GM19023 (cell line): ENCODE results near the gene PCDHGA5.
"Not testable (repeated sequence)": the region's sequence is repeated elsewhere in the genome, so short reads cannot be mapped to it uniquely, and the experiment has no call there.

Experiments
- ATAC-seq: cut with Tn5 transposase; IDR thresholded peaks from one replicate; pipeline ENCODE4 v1.9.1; 2021; ENCODE audit warnings: mild to moderate bottlenecking, moderate library complexity; ENCODE audit not compliant: unreplicated experiment

Gene PCDHGA5

DNA sequence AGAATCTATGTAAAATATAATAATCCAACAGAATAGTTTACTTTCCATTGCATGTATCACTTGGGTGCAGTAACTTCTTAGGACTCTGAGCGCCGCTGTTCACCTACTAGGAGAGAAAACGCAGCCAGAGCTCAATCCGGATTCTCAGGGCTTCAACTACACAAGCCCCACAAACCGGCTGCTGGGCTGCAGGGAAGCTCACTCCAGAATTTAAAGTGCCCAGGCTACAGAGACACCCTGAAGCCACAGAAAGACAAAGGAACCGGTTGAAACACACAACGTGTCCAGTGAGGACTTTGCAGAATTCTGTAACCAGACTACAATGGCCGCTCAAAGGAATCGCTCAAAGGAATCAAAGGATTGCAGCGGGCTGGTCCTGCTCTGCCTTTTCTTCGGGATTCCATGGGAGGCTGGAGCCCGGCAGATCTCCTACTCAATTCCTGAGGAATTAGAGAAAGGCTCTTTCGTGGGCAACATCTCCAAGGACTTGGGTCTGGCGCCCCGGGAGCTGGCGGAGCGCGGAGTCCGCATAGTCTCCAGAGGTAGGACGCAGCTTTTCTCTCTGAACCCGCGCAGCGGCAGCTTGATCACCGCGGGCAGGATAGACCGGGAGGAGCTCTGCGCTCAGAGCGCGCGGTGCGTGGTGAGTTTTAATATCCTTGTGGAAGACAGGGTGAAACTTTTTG, 49.0 kb downstream of the PCDHGA5 start, which contains the start of gene PCDHGA10:
Gene PCDHGA10, plus strand, starts transcription at position 134 of the 686 bp plus-strand sequence. Its CDS starts 189 bp downstream, at position 323.
- peak; percentile 62 for ATAC-seq

DNA sequence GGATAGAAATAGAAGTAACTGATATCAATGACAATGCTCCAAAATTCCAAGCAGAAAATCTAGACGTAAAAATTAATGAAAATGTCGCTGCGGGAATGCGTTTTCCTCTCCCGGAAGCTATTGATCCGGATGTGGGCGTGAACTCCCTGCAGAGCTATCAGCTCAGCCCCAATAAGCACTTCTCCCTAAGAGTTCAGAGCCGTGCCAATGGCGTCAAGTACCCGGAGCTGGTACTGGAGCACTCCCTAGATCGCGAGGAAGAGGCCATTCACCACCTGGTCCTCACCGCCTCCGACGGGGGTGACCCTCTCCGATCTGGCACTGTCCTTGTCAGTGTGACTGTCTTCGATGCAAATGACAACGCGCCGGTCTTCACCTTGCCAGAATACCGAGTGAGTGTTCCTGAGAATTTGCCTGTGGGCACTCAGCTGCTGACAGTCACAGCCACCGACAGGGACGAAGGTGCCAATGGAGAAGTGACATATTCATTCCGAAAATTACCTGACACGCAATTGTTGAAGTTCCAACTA, 49.6 kb downstream of the PCDHGA5 start:
- ATAC-seq = no peak

DNA sequence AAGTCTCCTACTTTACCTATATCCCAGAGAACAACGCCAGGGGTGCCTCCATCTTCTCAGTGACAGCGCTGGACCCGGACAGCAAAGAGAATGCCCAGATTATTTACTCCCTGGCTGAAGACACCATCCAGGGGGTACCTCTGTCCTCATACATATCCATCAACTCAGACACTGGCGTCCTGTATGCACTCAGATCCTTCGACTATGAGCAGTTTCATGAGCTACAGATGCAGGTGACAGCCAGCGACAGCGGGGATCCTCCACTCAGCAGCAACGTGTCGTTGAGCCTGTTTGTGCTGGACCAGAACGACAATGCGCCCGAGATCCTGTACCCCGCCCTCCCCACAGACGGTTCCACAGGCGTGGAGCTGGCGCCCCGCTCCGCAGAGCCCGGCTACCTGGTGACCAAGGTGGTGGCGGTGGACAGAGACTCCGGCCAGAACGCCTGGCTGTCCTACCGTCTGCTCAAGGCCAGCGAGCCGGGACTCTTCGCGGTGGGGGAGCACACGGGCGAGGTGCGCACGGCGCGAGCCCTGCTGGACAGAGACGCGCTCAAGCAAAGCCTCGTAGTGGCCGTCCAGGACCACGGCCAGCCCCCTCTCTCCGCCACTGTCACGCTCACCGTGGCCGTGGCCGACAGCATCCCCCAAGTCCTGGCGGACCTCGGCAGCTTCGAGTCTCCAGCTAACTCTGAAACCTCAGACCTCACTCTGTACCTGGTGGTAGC, 50.7 kb downstream of the PCDHGA5 start:
- not testable (repeated sequence) for ATAC-seq

DNA sequence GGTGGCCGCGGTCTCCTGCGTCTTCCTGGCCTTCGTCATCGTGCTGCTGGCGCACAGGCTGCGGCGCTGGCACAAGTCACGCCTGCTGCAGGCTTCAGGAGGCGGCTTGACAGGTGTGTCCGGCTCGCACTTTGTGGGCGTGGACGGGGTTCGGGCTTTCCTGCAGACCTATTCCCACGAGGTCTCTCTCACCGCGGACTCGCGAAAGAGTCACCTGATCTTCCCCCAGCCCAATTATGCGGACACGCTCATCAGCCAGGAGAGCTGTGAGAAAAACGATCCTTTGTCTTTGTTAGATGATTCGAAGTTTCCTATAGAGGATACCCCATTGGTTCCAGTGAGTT, 51.3 kb downstream of the PCDHGA5 start:
- ATAC-seq = not testable (repeated sequence)
